HL-60 (cell line): ENCODE data around the gene MYO1E.

Experiments
- DNase-seq, 2 experiments: peaks; one replicate each; pipeline ENCODE4 v3.0.0-alpha.2; 2010 to 2020; ENCODE audit warnings: low read depth in 1 of 2, low spot score in 1 of 2
- H3K27ac ChIP-seq: fragments of 250-450 bp; sonication (Bioruptor Pico); replicated peaks from 2 replicates; pipeline ENCODE4 v1.5.1; 2020; ENCODE audit warnings: mild to moderate bottlenecking, moderate library complexity
- H3K27me3 ChIP-seq: fragments of 250-450 bp; sonication (Bioruptor Pico); 2 replicates; pipeline ENCODE4 v1.5.1; 2021; ENCODE audit warnings: mild to moderate bottlenecking, moderate library complexity; ENCODE audit not compliant: insufficient read depth, poor library complexity, severe bottlenecking
- H3K4me3 ChIP-seq: replicated peaks from 2 replicates; pipeline ENCODE4 v1.5.1; 2011; ENCODE audit warnings: mild to moderate bottlenecking, control low read depth, low read length; ENCODE audit not compliant: insufficient read depth
- CTCF ChIP-seq: IDR thresholded peaks from one replicate; pipeline ENCODE4 v1.5.1; 2011; ENCODE audit warnings: low read length, control low read depth, inconsistent platforms; ENCODE audit not compliant: insufficient read depth
- GABPA ChIP-seq: IDR thresholded peaks from 2 replicates; pipeline ENCODE4 v1.6.1; 2012; ENCODE audit warnings: low read depth
- POLR2AphosphoS5 ChIP-seq: IDR thresholded peaks from 2 replicates; pipeline ENCODE4 v1.6.1; 2012; ENCODE audit warnings: low read depth
- REST ChIP-seq: IDR thresholded peaks from 2 replicates; pipeline ENCODE4 v1.6.1; 2012; ENCODE audit warnings: low read depth; ENCODE audit not compliant: insufficient replicate concordance
- SPI1 ChIP-seq: IDR thresholded peaks from 2 replicates; pipeline ENCODE4 v1.6.1; 2012; ENCODE audit warnings: low read depth, mild to moderate bottlenecking, borderline replicate concordance
- long read RNA-seq: library from polyadenylated mRNA; unstranded; transcript quantifications from one replicate; pipeline ENCODE4 v2.0.0, GENCODE V29; 2020

Gene MYO1E
- long read RNA-seq, partial matches to known transcripts = 0 of 1 reads
- long read RNA-seq, other reads (novel, unspliced or antisense) = 1 of 1 reads

GRCh38 chr15:59372352-59373211 is at the start of gene MYO1E:
Gene MYO1E, minus strand, starts transcription at chr15:59372871. Its CDS starts 371 bp downstream, at chr15:59372500.
- Histone ChIP-seq H3K27me3 (peaks cover 36% of the 10 kb centered on the region), H3K27ac (no peak within 1 kb of the TSS), H3K4me3 (peak within 1 kb of the TSS; percentile 82)
- peak; percentile 61 to 66 for DNase-seq
- TF ChIP-seq GABPA (no peak), POLR2AphosphoS5 (no peak), SPI1 (no peak), REST (no peak), CTCF (no peak)

GRCh38 chr15:59420986-59421618 is 48.4 kb upstream of the MYO1E start:
- no peak for DNase-seq
- no peak overlapping the region for H3K27ac ChIP-seq
- no peak overlapping the region for H3K4me3 ChIP-seq
- H3K27me3 ChIP-seq = peaks cover 4% of the 10 kb centered on the region
- TF ChIP-seq REST (peak; percentile 91), POLR2AphosphoS5 (no peak), CTCF (no peak), GABPA (no peak), SPI1 (no peak)

GRCh38 chr15:59420108-59420507 is 47.4 kb upstream of the MYO1E start:
- Histone ChIP-seq H3K4me3 (no peak overlapping the region), H3K27ac (no peak overlapping the region), H3K27me3 (peaks cover 4% of the 10 kb centered on the region)
- DNase-seq = no peak
- TF ChIP-seq SPI1 = no peak
- no peak for TF ChIP-seq REST
- TF ChIP-seq CTCF = no peak
- no peak for TF ChIP-seq GABPA
- no peak for TF ChIP-seq POLR2AphosphoS5
